CD4-positive, alpha-beta memory T cell (primary cell): ENCODE results near the gene ANKRD22. TPM values are rescaled to one million over a fixed set of nuclear protein-coding genes. Genes with fewer than 3 reads are reported as not detected.

Experiments used
- CTCF ChIA-PET: fragments of 350-600 bp; sonication (Branson Sonifier 250); formaldehyde crosslinking; loops from one replicate; lab custom pipeline; 2021; ENCODE audit warnings: inconsistent platforms; ENCODE audit not compliant: partially characterized antibody; lab: Charles Lee
- POLR2A ChIA-PET: fragments of 350-600 bp; sonication (Branson Sonifier 250); formaldehyde crosslinking; loops from one replicate; lab custom pipeline; 2021; ENCODE audit not compliant: partially characterized antibody; lab: Charles Lee
- DNase-seq, 5 donors: peaks; one replicate each; pipeline versions ENCODE4 v3.0.0 to v3.0.0-alpha.2; 2020 to 2022; ENCODE audit warnings: mixed read lengths in 1 of 5
- H3K27ac ChIP-seq: one replicate; pipeline ENCODE4 v1.7.0; 2013; ENCODE audit warnings: low read depth, low read length
- H3K27me3 ChIP-seq: 2 replicates; pipeline ENCODE4 v1.7.0; 2013; ENCODE audit warnings: mild to moderate bottlenecking, low read length, moderate library complexity; ENCODE audit not compliant: insufficient read depth
- H3K36me3 ChIP-seq: 2 replicates; pipeline ENCODE4 v1.7.0; 2013; ENCODE audit warnings: mild to moderate bottlenecking, low read length, moderate library complexity; ENCODE audit not compliant: insufficient read depth
- H3K4me1 ChIP-seq: 2 replicates; pipeline ENCODE4 v1.7.0; 2013; ENCODE audit warnings: mild to moderate bottlenecking, low read length, moderate library complexity; ENCODE audit not compliant: insufficient read depth
- H3K4me3 ChIP-seq, 2 donors: one replicate each; pipeline ENCODE4 v1.7.0; 2013; ENCODE audit warnings: low read length in 2 of 2, mild to moderate bottlenecking in 1 of 2
- H3K9me3 ChIP-seq, 2 donors: one replicate each; pipeline ENCODE4 v1.7.0; 2013; ENCODE audit warnings: low read length in 2 of 2, control low read depth in 1 of 2; ENCODE audit not compliant: control insufficient read depth in 1 of 2
- H3K27ac Mint-ChIP-seq, 7 donors: one replicate each; pipeline ENCODE4 v1.8.0; 2020 to 2021; ENCODE audit warnings: mixed read lengths in 7 of 7, mild to moderate bottlenecking in 6 of 7, inconsistent platforms in 3 of 7, moderate library complexity in 3 of 7
- H3K27me3 Mint-ChIP-seq, 2 donors: one replicate each; pipeline ENCODE4 v1.8.0; 2020 to 2021; ENCODE audit warnings: mixed read lengths in 2 of 2
- H3K36me3 Mint-ChIP-seq, 2 donors: one replicate each; pipeline ENCODE4 v1.8.0; 2020 to 2021; ENCODE audit warnings: mixed read lengths in 2 of 2, inconsistent platforms in 1 of 2, mild to moderate bottlenecking in 1 of 2
- H3K4me1 Mint-ChIP-seq, 4 donors: one replicate each; pipeline ENCODE4 v1.8.0; 2020 to 2021; ENCODE audit warnings: mixed read lengths in 4 of 4, mild to moderate bottlenecking in 1 of 4
- H3K4me3 Mint-ChIP-seq, 8 donors: one replicate each; pipeline ENCODE4 v1.8.0; 2020 to 2021; ENCODE audit warnings: mixed read lengths in 8 of 8, mild to moderate bottlenecking in 7 of 8, moderate library complexity in 6 of 8, inconsistent platforms in 3 of 8
- H3K9me3 Mint-ChIP-seq, 8 donors: one replicate each; pipeline ENCODE4 v1.8.0; 2020 to 2021; ENCODE audit warnings: mixed read lengths in 8 of 8, mild to moderate bottlenecking in 5 of 8, inconsistent platforms in 3 of 8, moderate library complexity in 1 of 8
- intact Hi-C: fragments of 100-400 bp; cut with micrococcal nuclease; formaldehyde crosslinking; loops from one replicate; pipeline ENCODE4 v1.15.1; 2023
- polyA plus RNA-seq, 2 donors: library from polyadenylated mRNA; unstranded; fragments of 300-500 nt; fragmentation: Illumina TruSeq; gene quantifications; one replicate each; pipeline ENCODE4 v1.2.3, GENCODE V29; 2021
- total RNA-seq, 2 experiments: library from RNA; stranded (reverse); gene quantifications; one replicate each; pipeline ENCODE4 v1.2.3, GENCODE V29; 2021

ANKRD22 gene
- total and polyA plus RNA-seq, 4 experiments from 2014 or later, result 0.58 TPM; not detected in 3

DNA sequence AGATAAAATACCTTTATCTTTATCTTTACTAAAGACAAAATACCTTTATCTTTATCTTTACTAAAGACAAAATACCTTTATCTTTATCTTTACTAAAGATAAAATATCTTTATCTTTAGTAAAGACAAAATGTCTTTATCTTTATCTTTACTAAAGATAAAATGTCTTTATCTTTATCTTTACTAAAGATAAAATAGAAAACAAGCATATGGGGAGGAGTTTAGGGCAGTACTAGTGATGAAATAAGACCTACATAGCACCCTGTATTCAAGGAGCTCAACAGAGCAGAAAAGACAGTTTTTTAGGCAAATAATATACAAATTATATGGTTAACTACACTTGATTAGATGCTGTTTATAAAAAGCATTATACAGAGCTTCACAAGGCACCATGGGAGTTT lies 19.3 kb downstream of the ANKRD22 start:
- CTCF ChIA-PET, result interaction anchor here (0.9 to 12.8 kb wide), 4 partner anchors 24 to 382 kb away, joined by 3 to 507 read pairs (median 76); partner anchors contain the start of gene FAS
- Histone ChIP-seq H3K36me3 (no peaks in the 10 kb centered on the region), H3K27me3 (no peaks in the 10 kb centered on the region), H3K4me1 (peaks cover 50% of the 10 kb centered on the region), H3K9me3 (no peaks in the 10 kb centered on the region), H3K27ac (no peak overlapping the region), H3K4me3 (no peak overlapping the region)
- no peak for DNase-seq
- peaks cover 30 to 50% (median 42%) of the 10 kb centered on the region in 4 donors for H3K4me1 Mint-ChIP-seq
- no peak overlapping the region for H3K27ac Mint-ChIP-seq
- no peaks in the 10 kb centered on the region for H3K36me3 Mint-ChIP-seq
- no peak overlapping the region for H3K4me3 Mint-ChIP-seq
- H3K9me3 Mint-ChIP-seq, result no peaks in the 10 kb centered on the region
- POLR2A ChIA-PET, result interaction anchor here (0.9 to 2.4 kb wide), 4 partner anchors 8 to 159 kb away, joined by 3 to 17 read pairs (median 8); partner anchors contain the start of genes FAS and STAMBPL1
- intact Hi-C loops, result no loop called here
- no peaks in the 10 kb centered on the region for H3K27me3 Mint-ChIP-seq

DNA sequence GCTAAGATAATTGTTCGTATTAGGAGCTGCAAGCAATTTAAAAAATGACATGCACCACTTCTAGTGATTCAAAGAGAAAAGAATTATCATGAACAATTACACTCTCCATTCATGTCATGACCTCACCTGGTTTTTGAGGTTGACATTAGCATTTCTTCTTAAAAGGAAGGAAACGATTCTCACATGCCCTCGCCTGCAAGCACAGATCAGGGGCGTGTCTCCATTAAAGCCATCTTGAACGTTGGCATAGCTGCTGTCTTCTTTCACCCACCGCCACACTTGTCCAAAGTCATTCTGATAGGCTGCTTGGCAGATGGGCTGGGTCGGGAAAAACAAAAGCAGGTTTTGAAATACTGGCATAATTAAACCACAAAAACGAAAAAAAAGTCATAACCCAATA lies 19.9 kb downstream of the ANKRD22 start:
- intact Hi-C loops, result no loop called here
- H3K27me3 ChIP-seq, result no peaks in the 10 kb centered on the region
- peaks cover 56% of the 10 kb centered on the region for H3K4me1 ChIP-seq
- H3K27me3 Mint-ChIP-seq, result no peaks in the 10 kb centered on the region
- DNase-seq, result peak; percentile 58 to 70 (median 59)
- no peak overlapping the region for H3K4me3 ChIP-seq
- H3K27ac Mint-ChIP-seq, result peak overlapping the region in 6 of 7 donors; percentile 13 to 82 (median 76)
- CTCF ChIA-PET, result interaction anchor here (1.5 to 12.8 kb wide), 4 partner anchors 23 to 249 kb away, joined by 4 to 507 read pairs (median 76); partner anchors contain the start of genes FAS and RNLS
- no peaks in the 10 kb centered on the region for H3K9me3 Mint-ChIP-seq
- H3K27ac ChIP-seq, result no peak overlapping the region
- peaks cover 34 to 57% (median 47%) of the 10 kb centered on the region in 4 donors for H3K4me1 Mint-ChIP-seq
- no peaks in the 10 kb centered on the region for H3K9me3 ChIP-seq
- POLR2A ChIA-PET, result interaction anchor here (0.7 to 2.4 kb wide), 8 partner anchors 9 to 376 kb away, joined by 3 to 17 read pairs (median 4); partner anchors contain the start of genes FAS and STAMBPL1
- H3K4me3 Mint-ChIP-seq, result peak overlapping the region in 7 of 8 donors; percentile 1 to 85 (median 54)
- H3K36me3 ChIP-seq, result no peaks in the 10 kb centered on the region
- H3K36me3 Mint-ChIP-seq, result no peaks in the 10 kb centered on the region

DNA sequence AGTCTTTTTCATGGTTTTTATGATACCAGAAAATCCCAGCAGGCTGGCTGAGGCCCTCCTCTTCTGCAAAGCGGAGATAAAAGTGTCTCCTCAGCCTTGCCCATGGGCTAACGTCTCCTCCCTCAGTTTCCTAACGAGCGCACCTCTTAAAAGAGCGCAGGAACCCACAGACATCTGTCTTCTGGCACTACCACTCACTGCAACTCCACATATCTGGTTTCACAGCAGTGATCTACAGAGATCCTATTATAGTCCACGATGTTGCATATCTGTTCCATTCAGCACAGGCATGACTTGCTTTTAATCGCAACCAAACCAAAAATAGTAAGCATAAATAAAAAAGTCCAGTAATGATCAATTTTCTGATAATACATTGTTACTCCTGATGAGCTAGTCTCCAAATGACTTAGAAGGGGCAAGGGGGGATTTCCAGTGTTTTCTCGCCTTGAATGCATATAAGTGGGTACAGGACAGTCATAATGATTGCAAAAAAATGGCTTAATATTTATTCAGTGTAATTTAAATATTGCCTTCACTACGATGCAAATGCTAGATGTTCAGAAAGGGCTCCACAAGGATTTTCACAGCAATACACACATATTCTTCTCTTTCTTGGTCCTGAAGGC lies 20.9 kb downstream of the ANKRD22 start:
- H3K4me3 ChIP-seq, result no peak overlapping the region

DNA sequence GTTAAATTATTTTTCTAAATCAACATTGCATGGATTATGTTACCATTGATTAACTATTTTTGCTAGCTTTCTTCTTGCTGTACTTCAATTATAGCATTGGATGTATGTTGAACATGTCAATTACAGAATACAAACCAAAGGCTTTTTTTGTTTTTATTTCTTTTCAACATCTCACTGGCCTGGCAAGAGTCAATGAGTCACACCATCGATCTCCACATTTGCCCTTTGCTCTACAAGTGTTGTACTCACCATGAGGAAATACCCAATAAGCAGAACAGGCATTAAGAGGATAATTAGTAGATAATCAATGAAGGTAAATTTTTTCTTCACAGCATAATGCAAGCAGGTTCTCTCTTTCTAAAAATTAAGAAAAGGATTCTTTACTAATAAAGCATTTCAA lies 23.3 kb downstream of the ANKRD22 start:
- peaks cover 46 to 80% (median 67%) of the 10 kb centered on the region in 4 donors for H3K4me1 Mint-ChIP-seq
- Histone ChIP-seq H3K27ac (no peak overlapping the region), H3K9me3 (no peaks in the 10 kb centered on the region), H3K4me3 (no peak overlapping the region), H3K4me1 (peaks cover 67% of the 10 kb centered on the region), H3K36me3 (no peaks in the 10 kb centered on the region), H3K27me3 (no peaks in the 10 kb centered on the region)
- POLR2A ChIA-PET, result interaction anchor here (1.2 to 4.4 kb wide), 2 partner anchors 163 to 965 kb away, joined by 3 to 16 read pairs; partner anchors contain the start of gene FAS
- intact Hi-C loops, result loop anchor here (5.0 to 10.0 kb wide), 2 partner anchors 876 to 966 kb away; partner anchors contain the start of genes KIF20B, KLLN and PTEN
- no peak overlapping the region for H3K27ac Mint-ChIP-seq
- CTCF ChIA-PET, result interaction anchor here (1.0 to 12.8 kb wide), 6 partner anchors 7 to 586 kb away, joined by 3 to 146 read pairs (median 16); partner anchors contain the start of genes IFIT5 and STAMBPL1
- no peak for DNase-seq
- no peaks in the 10 kb centered on the region for H3K27me3 Mint-ChIP-seq
- no peaks in the 10 kb centered on the region for H3K36me3 Mint-ChIP-seq
- H3K9me3 Mint-ChIP-seq, result peaks cover 0 to 3% (median 0%) of the 10 kb centered on the region in 8 donors
- H3K4me3 Mint-ChIP-seq, result no peak overlapping the region

More for the DNA sequence above, 20.9 kb downstream of the ANKRD22 start:
- Mint-ChIP-seq H3K9me3 (no peaks in the 10 kb centered on the region), H3K36me3 (no peaks in the 10 kb centered on the region), H3K27ac (peak overlapping the region in 4 of 7 donors; percentile 9 to 75 (median 46)), H3K4me1 (peaks cover 42 to 67% (median 56%) of the 10 kb centered on the region in 4 donors), H3K4me3 (peak overlapping the region in 6 of 8 donors; percentile 40 to 85 (median 50)), H3K27me3 (no peaks in the 10 kb centered on the region)
- ChIA-PET POLR2A (interaction anchor here (0.7 to 2.4 kb wide), 6 partner anchors 9 to 377 kb away, joined by 3 to 17 read pairs (median 6); partner anchors contain the start of genes FAS and STAMBPL1), CTCF (interaction anchor here (1.0 to 12.8 kb wide), 4 partner anchors 8 to 248 kb away, joined by 4 to 507 read pairs (median 75); partner anchors contain the start of gene RNLS)
- Histone ChIP-seq H3K9me3 (no peaks in the 10 kb centered on the region), H3K36me3 (no peaks in the 10 kb centered on the region), H3K27me3 (no peaks in the 10 kb centered on the region), H3K4me1 (peaks cover 62% of the 10 kb centered on the region), H3K27ac (no peak overlapping the region)
- no peak for DNase-seq
- intact Hi-C loops, result no loop called here

DNA sequence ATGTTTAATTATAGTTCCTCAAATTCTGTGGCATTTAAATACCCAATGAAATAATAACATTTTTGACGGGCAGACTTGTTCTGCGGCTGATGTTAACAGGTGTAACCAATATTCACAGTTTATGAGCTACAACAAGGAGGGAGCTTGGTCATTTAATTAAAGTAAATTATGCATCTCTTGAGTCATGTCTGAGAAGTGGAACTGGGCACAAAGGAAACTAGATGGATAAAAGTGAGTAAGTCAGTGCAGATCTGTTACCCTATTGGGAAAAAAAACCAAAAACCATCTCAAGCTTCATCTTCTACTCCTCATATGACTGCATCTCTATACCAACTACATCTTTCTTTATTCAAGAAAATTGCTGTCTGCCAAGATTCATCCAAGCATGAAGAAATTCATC lies 24.0 kb downstream of the ANKRD22 start:
- DNase-seq, result no peak
- Histone ChIP-seq H3K36me3 (no peaks in the 10 kb centered on the region), H3K4me3 (no peak overlapping the region), H3K27me3 (no peaks in the 10 kb centered on the region), H3K27ac (no peak overlapping the region), H3K4me1 (peaks cover 61% of the 10 kb centered on the region), H3K9me3 (no peaks in the 10 kb centered on the region)
- H3K27ac Mint-ChIP-seq, result peak overlapping the region in 1 of 7 donors; percentile 28
- H3K4me3 Mint-ChIP-seq, result no peak overlapping the region
- peaks cover 0 to 3% (median 0%) of the 10 kb centered on the region in 8 donors for H3K9me3 Mint-ChIP-seq
- POLR2A ChIA-PET, result interaction anchor here (1.2 to 7.6 kb wide), 3 partner anchors 52 to 965 kb away, joined by 3 to 38 read pairs (median 16); partner anchors contain the start of genes FAS and STAMBPL1
- H3K4me1 Mint-ChIP-seq, result peaks cover 41 to 79% (median 65%) of the 10 kb centered on the region in 4 donors
- no peaks in the 10 kb centered on the region for H3K36me3 Mint-ChIP-seq
- intact Hi-C loops, result loop anchor here (5.0 to 10.0 kb wide), 2 partner anchors 877 to 965 kb away; partner anchors contain the start of genes KIF20B, KLLN and PTEN
- CTCF ChIA-PET, result interaction anchor here (1.0 to 12.8 kb wide), 6 partner anchors 8 to 586 kb away, joined by 3 to 146 read pairs (median 16); partner anchors contain the start of genes IFIT5 and STAMBPL1
- H3K27me3 Mint-ChIP-seq, result no peaks in the 10 kb centered on the region

DNA sequence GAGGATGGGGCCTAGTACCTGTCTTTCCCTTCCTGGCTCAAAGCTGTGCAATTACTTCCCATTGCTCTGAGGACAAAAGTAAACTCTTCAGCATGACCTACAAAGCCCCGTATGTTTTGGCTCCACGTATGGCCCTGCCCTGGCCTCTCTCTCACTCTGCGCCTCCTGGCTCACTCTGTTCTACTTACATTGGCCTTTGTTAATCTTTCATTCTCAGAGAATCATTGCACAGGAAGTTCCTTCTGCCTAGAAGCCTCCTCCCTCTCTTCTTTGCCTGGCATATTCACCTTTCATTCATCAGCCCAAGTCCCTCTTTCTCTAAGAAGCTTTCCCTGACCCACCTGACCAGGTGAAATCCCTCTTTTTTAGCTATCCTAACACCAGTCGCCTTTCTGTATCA lies 25.3 kb downstream of the ANKRD22 start:
- intact Hi-C loops, result loop anchor here (5.0 to 10.0 kb wide), 2 partner anchors 878 to 964 kb away; partner anchors contain the start of genes KIF20B, KLLN and PTEN
- CTCF ChIA-PET, result interaction anchor here (0.8 to 12.8 kb wide), 4 partner anchors 9 to 107 kb away, joined by 3 to 146 read pairs (median 69); no protein-coding TSS in a partner anchor
- Mint-ChIP-seq H3K36me3 (no peaks in the 10 kb centered on the region), H3K4me1 (peaks cover 37 to 74% (median 61%) of the 10 kb centered on the region in 4 donors), H3K4me3 (peak overlapping the region in 7 of 8 donors; percentile 18 to 72 (median 37)), H3K27ac (peak overlapping the region; percentile 57 to 99 (median 88)), H3K9me3 (peaks cover 0 to 3% (median under 1%) of the 10 kb centered on the region in 8 donors), H3K27me3 (no peaks in the 10 kb centered on the region)
- no peak overlapping the region for H3K4me3 ChIP-seq
- no peaks in the 10 kb centered on the region for H3K27me3 ChIP-seq
- DNase-seq, result no peak
- H3K9me3 ChIP-seq, result no peaks in the 10 kb centered on the region
- H3K36me3 ChIP-seq, result no peaks in the 10 kb centered on the region
- peak overlapping the region; percentile 14 for H3K27ac ChIP-seq
- POLR2A ChIA-PET, result interaction anchor here (1.4 to 7.6 kb wide), 6 partner anchors 9 to 964 kb away, joined by 4 to 38 read pairs (median 14); partner anchors contain the start of genes FAS, LIPA and STAMBPL1
- peaks cover 52% of the 10 kb centered on the region for H3K4me1 ChIP-seq
